NCI-H128 (cell line): Measurements from ENCODE around the gene TPM4.
"Not testable (repeated sequence)": the region's sequence is repeated elsewhere in the genome, so short reads cannot be mapped to it uniquely, and the experiment has no call there.

Experiments
- DNase-seq: peaks from one replicate; lab custom pipeline; 2025; ENCODE audit not compliant: unreplicated experiment; lab: John Stamatoyannopoulos, UW

TPM4 gene

GRCh38 chr19:16076154-16076957 lies at the start of gene TPM4:
Gene TPM4 (plus strand): TSS chr19:16076495. CDS start chr19:16076566, 71 bp downstream.
- no peak for DNase-seq

- DNase-seq, result no peak
These were observed 49.5 kb upstream of the TPM4 start for GRCh38 chr19:16026756-16027155.

GRCh38 chr19:16027528-16027927 lies 48.8 kb upstream of the TPM4 start:
- no peak for DNase-seq

- not testable (repeated sequence) for DNase-seq
These were observed 46.1 kb upstream of the TPM4 start for GRCh38 chr19:16030155-16030554.

- no peak for DNase-seq
These were observed 45.1 kb upstream of the TPM4 start for GRCh38 chr19:16030964-16031871.

- no peak for DNase-seq
These were observed 44.5 kb upstream of the TPM4 start for GRCh38 chr19:16031872-16032200.

- no peak for DNase-seq
These were observed 43.7 kb upstream of the TPM4 start for GRCh38 chr19:16032509-16033135.

- no peak for DNase-seq
These were observed 43.2 kb upstream of the TPM4 start for GRCh38 chr19:16033136-16033530.

- DNase-seq, result no peak
These were observed 42.6 kb upstream of the TPM4 start for GRCh38 chr19:16033721-16034120.

- DNase-seq, result no peak
These were observed 42.1 kb upstream of the TPM4 start for GRCh38 chr19:16034180-16034579.

- DNase-seq, result no peak
These were observed 41.2 kb upstream of the TPM4 start for GRCh38 chr19:16034958-16035560.

GRCh38 chr19:16035601-16036297 lies 40.5 kb upstream of the TPM4 start:
- no peak for DNase-seq

- no peak for DNase-seq
These were observed 39.8 kb upstream of the TPM4 start for GRCh38 chr19:16036397-16036925.

- no peak for DNase-seq
These were observed 39.4 kb upstream of the TPM4 start for GRCh38 chr19:16036941-16037340.

- DNase-seq, result no peak
These were observed 38.7 kb upstream of the TPM4 start for GRCh38 chr19:16037424-16038195.

GRCh38 chr19:16038196-16038695 lies 38.0 kb upstream of the TPM4 start:
- no peak for DNase-seq

GRCh38 chr19:16039081-16039480 lies 37.2 kb upstream of the TPM4 start:
- DNase-seq, result no peak

GRCh38 chr19:16039545-16039944 lies 36.8 kb upstream of the TPM4 start:
- no peak for DNase-seq

GRCh38 chr19:16040642-16041041 lies 35.7 kb upstream of the TPM4 start:
- DNase-seq, result no peak
